Prostate gland (tissue), 2 donors: ENCODE data around the gene RNGTT. TPM values are rescaled to one million over a fixed set of nuclear protein-coding genes. Genes with fewer than 3 reads are reported as not detected.

Source experiments
- DNase-seq: peaks from one replicate; pipeline ENCODE4 v3.0.0-alpha.2; 2019; ENCODE audit warnings: low spot score
- H3K27ac ChIP-seq, 2 donors: fragments of 200-600 bp; sonication (generic); 2 replicates each; pipeline ENCODE4 v1.5.1; 2017 to 2019
- H3K27me3 ChIP-seq: fragments of 200-600 bp; sonication (generic); replicated peaks from 2 replicates; pipeline ENCODE4 v1.5.1; 2019; ENCODE audit not compliant: insufficient read depth
- H3K36me3 ChIP-seq, 2 donors: fragments of 200-600 bp; sonication (generic); 1 replicate in 1 of 2; 2 replicates in 1 of 2; pipeline versions ENCODE4 v1.5.1 to v1.8.1; 2017 to 2019
- H3K4me1 ChIP-seq: fragments of 200-600 bp; sonication (generic); replicated peaks from 2 replicates; pipeline ENCODE4 v1.5.1; 2019
- H3K4me3 ChIP-seq, 2 donors: fragments of 200-600 bp; sonication (generic); 2 replicates each; pipeline ENCODE4 v1.5.1; 2017 to 2019
- H3K9me3 ChIP-seq: fragments of 200-600 bp; sonication (generic); 2 replicates; pipeline ENCODE4 v1.5.1; 2017
- CTCF ChIP-seq, 4 experiments: fragments of 200-600 bp in 2 of 4; fragments of 450-650 bp in 2 of 4; sonication (generic) in 2 of 4; IDR thresholded peaks; 1 replicate in 3 of 4; 2 replicates in 1 of 4; pipeline ENCODE4 v1.5.1; 2016 to 2019; ENCODE audit warnings: antibody characterized with exemption in 4 of 4, mild to moderate bottlenecking in 2 of 4, moderate library complexity in 2 of 4
- POLR2A ChIP-seq: fragments of 450-650 bp; IDR thresholded peaks from one replicate; pipeline ENCODE4 v1.6.1; 2016; ENCODE audit warnings: antibody characterized with exemption, mild to moderate bottlenecking
- POLR2AphosphoS5 ChIP-seq: sonication (generic); formaldehyde crosslinking; IDR thresholded peaks from one replicate; pipeline ENCODE4 v1.6.1; 2017; ENCODE audit warnings: antibody characterized with exemption
- WGBS: methylation state at CpG from one replicate; pipeline ENCODE4 v1.1.5; 2018; 5-methylcytosine and 5-hydroxymethylcytosine counted together
- intact Hi-C: fragments of 100-400 bp; cut with DNase I; formaldehyde crosslinking; loops from one replicate; pipeline ENCODE4 v1.14.2; 2022
- total RNA-seq, 2 donors: library from RNA; depleted of rRNA; stranded (reverse); fragments of >200 nt; gene quantifications; one replicate each; pipeline ENCODE4 v1.1.0, GENCODE V29; 2016

Gene RNGTT
- total RNA-seq, 2 donors from 2014 or later, result 10.1 to 23.6 TPM

DNA sequence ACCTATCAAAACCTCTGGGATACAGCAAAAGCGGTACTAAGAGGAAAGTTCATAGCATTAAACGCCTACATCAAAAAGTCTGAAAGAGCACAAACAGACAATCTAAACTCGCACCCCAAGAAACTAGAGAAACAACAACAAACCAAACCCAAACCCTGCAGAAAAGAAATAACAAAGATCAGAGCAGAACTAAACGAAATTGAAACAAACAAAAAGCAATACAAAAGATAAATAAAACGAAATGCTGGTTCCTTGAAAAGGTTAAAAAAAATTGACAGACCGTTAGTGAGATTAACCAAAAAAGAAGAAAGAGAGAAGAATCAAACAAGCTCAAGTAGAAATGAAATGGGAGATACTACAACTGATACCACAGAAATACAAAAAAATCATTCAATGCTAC lies 302.3 kb downstream of the RNGTT start:
- intact Hi-C loops, result no loop called here
- TF ChIP-seq POLR2A (no peak), POLR2AphosphoS5 (no peak), CTCF (IDR thresholded peaks at IDR 0.05) (no peak)
- Histone ChIP-seq H3K27me3 (no peaks in the 10 kb centered on the region), H3K9me3 (no peaks in the 10 kb centered on the region), H3K36me3 (no peaks in the 10 kb centered on the region), H3K4me3 (no peak overlapping the region), H3K27ac (no peak overlapping the region), H3K4me1 (no peaks in the 10 kb centered on the region)
- 98% methylated on average over 6 of the region's 6 CpGs for WGBS
- DNase-seq, result no peak

DNA sequence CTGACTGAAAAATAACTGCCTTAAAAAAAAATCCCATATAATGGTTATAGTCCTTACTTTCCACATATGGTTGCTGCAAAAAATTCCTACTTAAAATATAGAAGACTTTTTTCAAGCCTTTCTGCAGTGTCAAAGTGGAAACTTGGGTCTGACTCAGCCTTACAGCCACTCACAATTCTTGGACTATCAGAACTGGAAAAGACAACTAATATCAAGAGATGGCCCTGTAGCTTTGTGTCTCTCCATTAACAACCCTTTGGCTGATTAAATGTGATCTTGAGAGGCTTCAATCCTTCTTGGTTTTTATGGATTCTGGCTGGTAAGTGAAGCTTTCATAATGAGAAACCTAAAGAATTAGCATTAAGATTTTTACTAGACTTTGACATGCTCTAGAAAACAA lies 307.8 kb downstream of the RNGTT start:
- intact Hi-C loops, result no loop called here
- Histone ChIP-seq H3K27me3 (no peaks in the 10 kb centered on the region), H3K27ac (no peak overlapping the region), H3K36me3 (no peaks in the 10 kb centered on the region), H3K4me3 (no peak overlapping the region), H3K9me3 (no peaks in the 10 kb centered on the region), H3K4me1 (no peaks in the 10 kb centered on the region)
- DNase-seq, result no peak
- TF ChIP-seq CTCF (IDR thresholded peaks at IDR 0.05) (no peak), POLR2AphosphoS5 (no peak), POLR2A (no peak)

DNA sequence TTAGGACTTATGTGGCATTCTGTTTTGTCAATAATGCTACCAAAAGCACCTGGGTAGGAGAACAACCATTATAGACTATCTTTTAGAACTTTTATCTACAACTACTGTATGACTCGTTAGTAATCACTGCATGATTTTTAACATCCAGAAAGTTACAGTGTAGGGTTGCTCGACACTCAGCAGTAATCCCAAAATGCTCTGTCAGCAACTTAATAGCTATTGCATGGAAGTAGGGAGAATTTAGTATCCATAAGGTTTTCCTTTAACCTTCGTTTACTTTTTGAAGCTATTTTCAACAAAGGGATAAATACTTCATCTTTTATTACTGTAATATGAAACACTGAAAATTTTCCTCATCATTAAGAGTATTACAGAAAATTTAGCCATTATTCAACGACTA lies 309.5 kb downstream of the RNGTT start:
- Histone ChIP-seq H3K4me3 (no peak overlapping the region), H3K36me3 (no peaks in the 10 kb centered on the region), H3K9me3 (no peaks in the 10 kb centered on the region), H3K4me1 (no peaks in the 10 kb centered on the region), H3K27ac (no peak overlapping the region), H3K27me3 (no peaks in the 10 kb centered on the region)
- no peak for TF ChIP-seq POLR2A
- TF ChIP-seq POLR2AphosphoS5, result no peak
- TF ChIP-seq CTCF (IDR thresholded peaks at IDR 0.05), result no peak
- intact Hi-C loops, result no loop called here
- DNase-seq, result no peak
- WGBS, result 86% methylated on average over 4 of the region's 4 CpGs

DNA sequence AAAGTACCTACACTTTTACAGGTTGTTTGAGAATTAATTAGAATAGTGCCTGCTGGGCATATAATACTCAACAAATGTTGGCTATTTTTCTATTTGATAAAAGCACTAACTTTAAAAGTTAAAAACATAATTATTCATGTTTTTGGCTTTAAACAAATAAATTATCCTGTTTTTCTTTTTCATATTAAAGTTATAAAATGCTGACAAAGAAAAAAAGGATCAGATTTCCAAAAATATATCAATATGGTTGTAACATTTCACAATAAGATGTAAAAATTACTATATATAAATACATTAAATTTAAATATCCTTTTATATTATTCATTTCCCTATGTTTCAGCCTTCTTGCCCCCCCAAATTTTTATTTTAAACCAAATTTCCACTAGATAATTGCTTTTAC lies 312.0 kb downstream of the RNGTT start:
- DNase-seq, result no peak
- Histone ChIP-seq H3K9me3 (no peaks in the 10 kb centered on the region), H3K27me3 (no peaks in the 10 kb centered on the region), H3K27ac (no peak overlapping the region), H3K4me3 (no peak overlapping the region), H3K36me3 (no peaks in the 10 kb centered on the region), H3K4me1 (no peaks in the 10 kb centered on the region)
- intact Hi-C loops, result no loop called here
- TF ChIP-seq CTCF (IDR thresholded peaks at IDR 0.05), result no peak

GRCh38 chr6:88650979-88651378 lies 312.4 kb downstream of the RNGTT start:
- Histone ChIP-seq H3K36me3 (no peaks in the 10 kb centered on the region), H3K27ac (no peak overlapping the region), H3K27me3 (no peaks in the 10 kb centered on the region), H3K9me3 (no peaks in the 10 kb centered on the region), H3K4me1 (no peaks in the 10 kb centered on the region), H3K4me3 (no peak overlapping the region)
- TF ChIP-seq POLR2AphosphoS5 (no peak), POLR2A (no peak), CTCF (IDR thresholded peaks at IDR 0.05) (no peak)
- intact Hi-C loops, result no loop called here
- DNase-seq, result no peak
- 79% methylated on average over 1 of the region's 1 CpG for WGBS
